IPS-15b (cell line): ENCODE measurements around the gene PDS5A.
"Not testable (repeated sequence)": the region's sequence is repeated elsewhere in the genome, so short reads cannot be mapped to it uniquely, and the experiment has no call there.

Experiments
- H3K27me3 ChIP-seq: one replicate; pipeline ENCODE4 v1.6.1; 2013; ENCODE audit warnings: low read length; ENCODE audit not compliant: control insufficient read depth, insufficient read depth
- H3K36me3 ChIP-seq: one replicate; pipeline ENCODE4 v1.6.1; 2013; ENCODE audit warnings: low read length; ENCODE audit not compliant: control insufficient read depth, insufficient read depth
- H3K4me1 ChIP-seq: one replicate; pipeline ENCODE4 v1.6.1; 2013; ENCODE audit warnings: mild to moderate bottlenecking, low read length; ENCODE audit not compliant: control insufficient read depth, insufficient read depth
- H3K4me3 ChIP-seq: one replicate; pipeline ENCODE4 v1.5.1; 2013; ENCODE audit warnings: low read depth, low read length
- H3K9ac ChIP-seq: one replicate; pipeline ENCODE4 v1.6.1; 2013; ENCODE audit warnings: low read depth, mild to moderate bottlenecking, low read length
- H3K9me3 ChIP-seq: one replicate; pipeline ENCODE4 v1.6.1; 2013; ENCODE audit warnings: mild to moderate bottlenecking, low read length; ENCODE audit not compliant: control insufficient read depth, insufficient read depth

PDS5A gene

DNA sequence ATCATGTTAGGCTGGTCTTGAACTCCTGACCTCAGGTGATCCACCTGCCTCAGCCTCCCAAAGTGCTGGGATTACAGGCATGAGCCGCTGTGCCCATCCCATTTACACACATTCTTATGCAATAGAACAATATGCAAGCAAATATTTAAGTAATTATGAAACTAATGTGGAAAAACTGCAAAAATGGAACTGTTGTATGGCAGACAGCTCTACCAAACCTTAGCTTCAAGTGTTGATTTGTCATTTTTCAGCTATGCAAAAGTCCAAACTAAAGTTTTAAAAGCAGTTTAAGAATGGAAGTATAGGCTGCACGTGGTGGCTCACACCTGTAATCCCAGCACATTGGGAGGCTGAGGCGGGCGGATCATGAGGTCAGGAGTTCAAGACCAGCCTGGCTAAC, 11.7 kb upstream of the PDS5A start:
- not testable (repeated sequence) for H3K4me1 ChIP-seq, H3K36me3 ChIP-seq, H3K27me3 ChIP-seq, H3K9ac ChIP-seq, H3K9me3 ChIP-seq, H3K4me3 ChIP-seq

DNA sequence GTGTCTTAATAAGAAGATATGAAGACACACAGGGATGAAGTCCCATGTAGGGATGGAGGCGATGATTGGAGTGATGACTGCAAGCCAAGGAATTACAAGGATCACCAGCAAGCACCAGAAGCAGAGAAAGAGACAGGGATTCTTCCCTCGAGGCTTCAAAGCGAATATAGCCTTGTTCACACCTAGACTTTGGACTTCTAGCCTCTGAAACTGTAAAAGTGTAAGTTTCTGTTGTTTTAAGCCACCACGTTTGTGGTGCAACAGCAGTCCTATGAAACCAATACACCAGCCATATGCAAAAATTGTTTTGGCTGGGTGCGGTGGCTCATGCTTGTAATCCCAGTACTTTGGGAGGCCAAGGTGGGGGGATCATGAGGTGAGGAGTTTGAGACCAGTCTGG, 9.8 kb upstream of the PDS5A start:
- Histone ChIP-seq H3K4me1 (no peaks in the 10 kb centered on the region), H3K9me3 (no peaks in the 10 kb centered on the region), H3K4me3 (no peak overlapping the region), H3K36me3 (no peaks in the 10 kb centered on the region), H3K27me3 (no peaks in the 10 kb centered on the region), H3K9ac (no peak overlapping the region)

GRCh38 chr4:39978904-39979303, 1.2 kb upstream of the PDS5A start:
- Histone ChIP-seq H3K4me3 (no peak overlapping the region), H3K4me1 (peaks cover 2% of the 10 kb centered on the region), H3K27me3 (no peaks in the 10 kb centered on the region), H3K9me3 (no peaks in the 10 kb centered on the region), H3K36me3 (peaks cover 6% of the 10 kb centered on the region), H3K9ac (no peak overlapping the region)

DNA sequence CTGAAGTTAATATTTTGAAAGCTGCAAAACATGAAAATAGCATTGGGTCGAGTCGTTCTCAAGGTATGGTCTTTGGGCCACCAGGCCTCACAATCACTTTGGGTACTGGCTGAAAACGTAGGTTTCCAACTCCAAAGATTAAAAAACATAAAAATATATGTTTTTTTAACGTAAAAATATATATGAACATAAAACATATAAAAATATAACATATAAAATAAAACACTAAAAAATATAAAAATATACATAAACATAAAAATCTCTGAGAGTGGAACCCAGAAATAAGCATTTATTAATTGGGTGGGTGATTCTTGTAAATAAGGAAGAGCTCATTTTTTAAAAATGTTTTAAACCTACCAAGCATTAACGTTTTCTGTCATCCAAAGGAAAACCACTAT, 666 bp upstream of the PDS5A start:
- H3K4me3 ChIP-seq, result peak overlapping the region; percentile 44
- H3K9me3 ChIP-seq, result no peaks in the 10 kb centered on the region
- peak overlapping the region; percentile 1 for H3K9ac ChIP-seq
- peaks cover 2% of the 10 kb centered on the region for H3K4me1 ChIP-seq
- no peaks in the 10 kb centered on the region for H3K27me3 ChIP-seq
- H3K36me3 ChIP-seq, result peaks cover 6% of the 10 kb centered on the region

- peak overlapping the region; percentile 93 for H3K9ac ChIP-seq
- H3K4me3 ChIP-seq, result peak overlapping the region; percentile 58
- peaks cover 9% of the 10 kb centered on the region for H3K36me3 ChIP-seq
- H3K27me3 ChIP-seq, result no peaks in the 10 kb centered on the region
- H3K4me1 ChIP-seq, result peaks cover 2% of the 10 kb centered on the region
- no peaks in the 10 kb centered on the region for H3K9me3 ChIP-seq
These were observed 694 bp downstream of the PDS5A start for GRCh38 chr4:39976945-39977488.

GRCh38 chr4:39976141-39976944, 1.4 kb downstream of the PDS5A start:
- H3K4me1 ChIP-seq, result peaks cover 2% of the 10 kb centered on the region
- H3K36me3 ChIP-seq, result peaks cover 9% of the 10 kb centered on the region
- H3K27me3 ChIP-seq, result no peaks in the 10 kb centered on the region
- peak overlapping the region; percentile 58 for H3K4me3 ChIP-seq
- peak overlapping the region; percentile 93 for H3K9ac ChIP-seq
- H3K9me3 ChIP-seq, result no peaks in the 10 kb centered on the region

- Histone ChIP-seq H3K4me3 (peak overlapping the region; percentile 58), H3K36me3 (peaks cover 9% of the 10 kb centered on the region)
These were observed 2.1 kb downstream of the PDS5A start for GRCh38 chr4:39975488-39976089.

DNA sequence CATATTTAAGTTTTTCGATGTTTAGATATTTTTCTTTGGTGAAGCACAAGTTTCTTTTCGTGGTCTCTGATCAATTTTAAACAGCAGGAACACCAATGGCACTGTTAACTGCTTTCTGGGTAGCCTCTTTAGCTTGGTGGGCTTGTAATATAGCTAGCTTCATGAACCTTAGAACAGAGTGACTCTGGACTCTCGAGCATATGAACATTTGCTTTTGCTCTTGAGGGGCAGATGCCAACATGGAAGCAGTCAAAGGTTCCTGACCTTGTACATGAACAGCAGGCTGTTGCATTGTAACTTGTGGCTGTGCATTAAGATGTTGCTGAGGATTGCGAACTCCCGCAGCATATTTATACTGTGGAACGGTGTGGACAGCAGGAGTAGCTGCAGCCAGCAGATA, 4.7 kb downstream of the PDS5A start:
- not testable (repeated sequence) for H3K36me3 ChIP-seq, H3K4me3 ChIP-seq, H3K4me1 ChIP-seq, H3K27me3 ChIP-seq, H3K9ac ChIP-seq, H3K9me3 ChIP-seq

More at GRCh38 chr4:39975488-39976089, 2.1 kb downstream of the PDS5A start:
- no peaks in the 10 kb centered on the region for H3K27me3 ChIP-seq
- peaks cover 2% of the 10 kb centered on the region for H3K4me1 ChIP-seq
- no peaks in the 10 kb centered on the region for H3K9me3 ChIP-seq
- no peak overlapping the region for H3K9ac ChIP-seq

- H3K4me1 ChIP-seq, result no peaks in the 10 kb centered on the region
- H3K27me3 ChIP-seq, result no peaks in the 10 kb centered on the region
- H3K9ac ChIP-seq, result no peak overlapping the region
- peaks cover 9% of the 10 kb centered on the region for H3K36me3 ChIP-seq
- no peak overlapping the region for H3K4me3 ChIP-seq
- H3K9me3 ChIP-seq, result no peaks in the 10 kb centered on the region
These were observed 6.8 kb downstream of the PDS5A start for GRCh38 chr4:39970671-39971640.

GRCh38 chr4:39963656-39964055, 14.1 kb downstream of the PDS5A start:
- no peaks in the 10 kb centered on the region for H3K27me3 ChIP-seq

GRCh38 chr4:39961311-39961877, 16.3 kb downstream of the PDS5A start:
- no peaks in the 10 kb centered on the region for H3K9me3 ChIP-seq
- no peaks in the 10 kb centered on the region for H3K4me1 ChIP-seq
- H3K9ac ChIP-seq, result no peak overlapping the region
- no peak overlapping the region for H3K4me3 ChIP-seq
- no peaks in the 10 kb centered on the region for H3K27me3 ChIP-seq
- no peaks in the 10 kb centered on the region for H3K36me3 ChIP-seq

More at GRCh38 chr4:39963656-39964055, 14.1 kb downstream of the PDS5A start:
- H3K4me3 ChIP-seq, result no peak overlapping the region
- H3K9ac ChIP-seq, result no peak overlapping the region
- H3K36me3 ChIP-seq, result no peaks in the 10 kb centered on the region
- no peaks in the 10 kb centered on the region for H3K4me1 ChIP-seq
- H3K9me3 ChIP-seq, result no peaks in the 10 kb centered on the region
